Measurements from ENCODE around the gene TUBA4A. TPM values are rescaled to one million over a fixed set of nuclear protein-coding genes. Genes with fewer than 3 reads are reported as not detected.

Gene TUBA4A
- total and polyA plus RNA-seq, 3 donors from 2014 or later = 27.0 to 90.0 (median 47.6) TPM

GRCh38 chr2:219250049-219250781 lies 3.5 kb downstream of the TUBA4A start:
- no peak overlapping the region for H3K4me3 ChIP-seq
- WGBS, 2 donors = 87 to 92% methylated on average over 15 to 22 of the region's 22 CpGs
- H3K27ac ChIP-seq = peak overlapping the region in 1 of 2 donors; percentile 58
- intact Hi-C loops (cut with DNase I; ENCODE audit: low total_unique reads) = no loop called here
- H3K4me1 ChIP-seq = peaks cover 20% of the 10 kb centered on the region
- DNase-seq = no peak
- H3K27me3 ChIP-seq = no peaks in the 10 kb centered on the region
- no peaks in the 10 kb centered on the region for H3K9me3 ChIP-seq
- TF ChIP-seq POLR2A (IDR thresholded peaks at IDR 0.05) (no peak), CTCF (IDR thresholded peaks at IDR 0.05) (no peak)
- H3K36me3 ChIP-seq (ENCODE audit: low read depth, missing control alignments) = no peaks in the 10 kb centered on the region

- TF ChIP-seq POLR2A (IDR thresholded peaks at IDR 0.05) (no peak), CTCF (IDR thresholded peaks at IDR 0.05) (no peak)
- WGBS, 2 donors = 50 to 57% methylated on average over 5 to 7 of the region's 7 CpGs
- intact Hi-C loops (cut with DNase I; ENCODE audit: low total_unique reads) = no loop called here
- no peak overlapping the region for H3K4me3 ChIP-seq
- H3K27me3 ChIP-seq = no peaks in the 10 kb centered on the region
- H3K4me1 ChIP-seq = peaks cover 20% of the 10 kb centered on the region
- no peaks in the 10 kb centered on the region for H3K36me3 ChIP-seq (ENCODE audit: low read depth, missing control alignments)
- H3K9me3 ChIP-seq = no peaks in the 10 kb centered on the region
- peak overlapping the region in 1 of 2 donors; percentile 58 for H3K27ac ChIP-seq
- DNase-seq = peak; percentile 60
Measured at GRCh38 chr2:219249203-219249980, 4.3 kb downstream of the TUBA4A start.

- Histone ChIP-seq H3K36me3 (ENCODE audit: low read depth, missing control alignments) (no peaks in the 10 kb centered on the region), H3K27me3 (no peaks in the 10 kb centered on the region), H3K27ac (peak overlapping the region in 1 of 2 donors; percentile 58), H3K9me3 (no peaks in the 10 kb centered on the region), H3K4me3 (no peak overlapping the region), H3K4me1 (peaks cover 14% of the 10 kb centered on the region)
- intact Hi-C loops (cut with DNase I; ENCODE audit: low total_unique reads) = no loop called here
- 72 to 98% methylated on average over 2 of the region's 2 CpGs for WGBS, 2 donors
- DNase-seq = no peak
- TF ChIP-seq POLR2A (IDR thresholded peaks at IDR 0.05) (no peak), CTCF (IDR thresholded peaks at IDR 0.05) (no peak)
Measured at GRCh38 chr2:219248845-219249202, 4.9 kb downstream of the TUBA4A start.

GRCh38 chr2:219247678-219248642 lies 5.8 kb downstream of the TUBA4A start:
- 91% methylated on average over 14 to 17 of the region's 17 CpGs for WGBS, 2 donors
- no peak for DNase-seq
- H3K27me3 ChIP-seq = no peaks in the 10 kb centered on the region
- no peak overlapping the region for H3K27ac ChIP-seq
- no peaks in the 10 kb centered on the region for H3K36me3 ChIP-seq (ENCODE audit: low read depth, missing control alignments)
- H3K9me3 ChIP-seq = no peaks in the 10 kb centered on the region
- H3K4me3 ChIP-seq = no peak overlapping the region
- intact Hi-C loops (cut with DNase I; ENCODE audit: low total_unique reads) = no loop called here
- peaks cover 13% of the 10 kb centered on the region for H3K4me1 ChIP-seq
- TF ChIP-seq CTCF (IDR thresholded peaks at IDR 0.05) (no peak), POLR2A (IDR thresholded peaks at IDR 0.05) (no peak)

All from testis (tissue), 3 donors.